ENCODE results near the gene VEGFC.

DNA sequence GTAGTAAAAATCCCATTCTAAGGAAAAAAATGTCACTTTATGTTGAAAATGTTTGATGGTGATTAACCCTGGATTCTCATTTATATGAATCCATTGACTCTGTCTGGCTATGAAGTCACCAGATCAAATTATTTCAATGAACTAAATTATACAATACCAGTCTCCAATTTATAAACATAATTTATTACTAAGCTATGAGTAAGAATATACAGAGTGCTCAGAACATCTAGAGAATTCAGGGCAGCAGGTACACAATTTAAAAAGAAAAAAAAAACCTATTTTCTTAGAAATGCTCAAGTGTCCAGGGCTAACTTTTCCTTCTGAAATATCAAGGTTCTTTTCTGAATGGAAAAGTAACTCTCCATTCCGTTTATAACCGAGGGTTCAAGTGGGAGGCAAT lies 48.6 kb downstream of the VEGFC start:
- TF ChIP-seq POLR2A (IDR thresholded peaks at IDR 0.05; ENCODE audit: low read depth, low read length) (no peak), POLR2AphosphoS5 (IDR thresholded peaks at IDR 0.05; ENCODE audit: low read depth, low read length) (no peak), TAF1 (IDR thresholded peaks at IDR 0.05; ENCODE audit: low read depth, low read length) (no peak), SPI1 (IDR thresholded peaks at IDR 0.05; ENCODE audit: low read depth, low read length) (no peak)

Data from GM12891 (cell line).